ENCODE measurements around the gene ZDHHC24. TPM values are rescaled to one million over a fixed set of nuclear protein-coding genes. Genes with fewer than 3 reads are reported as not detected.

The ZDHHC24 gene
- total RNA-seq, 2 experiments from 2014 or later, result 11.9 to 35.1 TPM

DNA sequence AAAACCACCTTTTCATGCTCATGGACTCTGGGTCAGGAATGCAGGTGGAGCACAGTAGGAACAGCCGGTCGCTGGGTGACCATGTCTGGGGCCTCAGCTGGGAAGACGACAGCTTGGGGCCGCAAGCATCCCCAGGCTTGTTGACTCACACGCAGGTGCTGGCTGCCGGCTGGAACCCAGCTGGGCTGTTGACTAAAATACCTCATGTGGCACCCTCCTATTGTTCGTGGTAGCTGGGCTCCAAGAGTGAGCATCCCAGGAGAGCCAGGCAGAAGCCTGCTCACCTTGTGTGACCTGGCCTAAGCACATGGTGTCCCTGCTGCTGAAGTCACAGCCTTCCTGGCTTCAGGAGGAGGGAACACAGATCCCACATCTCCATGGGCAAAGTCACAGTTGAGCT is 56.2 kb downstream of the ZDHHC24 start:
- Histone ChIP-seq H3K9me2 (ENCODE audit: insufficient read depth, low read length) (no peaks in the 10 kb centered on the region), H2AFZ (ENCODE audit: low read length) (no peak overlapping the region), H3K4me1 (ENCODE audit: insufficient read depth, low read length, poor library complexity, severe bottlenecking) (no peaks in the 10 kb centered on the region), H3K4me3 (ENCODE audit: low read depth, low read length, poor library complexity, severe bottlenecking) (no peak overlapping the region), H3K4me2 (ENCODE audit: low read length) (no peak overlapping the region), H3K36me3 (ENCODE audit: insufficient read depth, low read length) (peaks cover 24% of the 10 kb centered on the region; the same call in 1 of the 2 replicates), H3K9me3 (ENCODE audit: low read length) (no peaks in the 10 kb centered on the region), H3K27ac (ENCODE audit: low read depth, low read length, poor library complexity, severe bottlenecking) (no peak overlapping the region), H3K79me2 (ENCODE audit: insufficient read depth, low read depth, low read length) (no peaks in the 10 kb centered on the region), H4K20me1 (ENCODE audit: insufficient read depth, low read length) (no peaks in the 10 kb centered on the region)
- POLR2A ChIA-PET, result no interaction called here
- CTCF ChIA-PET (ENCODE audit: unreplicated experiment), result no interaction called here
- DNase-seq (ENCODE audit: low spot score), result no peak
- intact Hi-C loops (cut with micrococcal nuclease; ENCODE audit: unreplicated experiment), result no loop called here
- TF ChIP-seq, protein P1, sequence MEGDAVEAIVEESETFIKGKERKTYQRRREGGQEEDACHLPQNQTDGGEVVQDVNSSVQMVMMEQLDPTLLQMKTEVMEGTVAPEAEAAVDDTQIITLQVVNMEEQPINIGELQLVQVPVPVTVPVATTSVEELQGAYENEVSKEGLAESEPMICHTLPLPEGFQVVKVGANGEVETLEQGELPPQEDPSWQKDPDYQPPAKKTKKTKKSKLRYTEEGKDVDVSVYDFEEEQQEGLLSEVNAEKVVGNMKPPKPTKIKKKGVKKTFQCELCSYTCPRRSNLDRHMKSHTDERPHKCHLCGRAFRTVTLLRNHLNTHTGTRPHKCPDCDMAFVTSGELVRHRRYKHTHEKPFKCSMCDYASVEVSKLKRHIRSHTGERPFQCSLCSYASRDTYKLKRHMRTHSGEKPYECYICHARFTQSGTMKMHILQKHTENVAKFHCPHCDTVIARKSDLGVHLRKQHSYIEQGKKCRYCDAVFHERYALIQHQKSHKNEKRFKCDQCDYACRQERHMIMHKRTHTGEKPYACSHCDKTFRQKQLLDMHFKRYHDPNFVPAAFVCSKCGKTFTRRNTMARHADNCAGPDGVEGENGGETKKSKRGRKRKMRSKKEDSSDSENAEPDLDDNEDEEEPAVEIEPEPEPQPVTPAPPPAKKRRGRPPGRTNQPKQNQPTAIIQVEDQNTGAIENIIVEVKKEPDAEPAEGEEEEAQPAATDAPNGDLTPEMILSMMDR (conservative IDR thresholded peaks at IDR 0.05; ENCODE audit: low read length), result no peak
- TF ChIP-seq EZH2phosphoT487 (IDR thresholded peaks at IDR 0.05; ENCODE audit: borderline replicate concordance, low read depth, low read length), result no peak
- no TSS peak for BruUV-seq (replicated peaks)

DNA sequence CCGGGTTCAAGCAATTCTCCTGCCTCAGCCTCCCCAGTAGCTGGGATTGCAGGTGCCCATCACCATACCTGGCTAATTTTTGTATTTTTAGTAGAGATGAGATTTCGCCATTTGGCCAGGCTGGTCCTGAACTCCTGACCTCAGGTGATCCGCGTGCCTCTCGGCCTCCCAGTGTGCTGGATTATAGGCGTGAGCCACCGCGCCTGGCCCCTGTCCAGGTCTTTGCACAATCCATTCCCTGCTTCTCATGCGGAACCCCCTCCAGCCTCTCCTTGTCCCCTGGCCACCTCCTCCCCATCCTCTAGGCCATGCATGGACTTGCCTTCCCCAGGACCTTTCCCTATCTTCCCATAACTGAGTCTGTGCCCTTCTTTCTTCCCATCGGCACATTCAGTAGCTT is 56.9 kb downstream of the ZDHHC24 start:
- POLR2A ChIA-PET, result no interaction called here
- CTCF ChIA-PET (ENCODE audit: unreplicated experiment), result no interaction called here

DNA sequence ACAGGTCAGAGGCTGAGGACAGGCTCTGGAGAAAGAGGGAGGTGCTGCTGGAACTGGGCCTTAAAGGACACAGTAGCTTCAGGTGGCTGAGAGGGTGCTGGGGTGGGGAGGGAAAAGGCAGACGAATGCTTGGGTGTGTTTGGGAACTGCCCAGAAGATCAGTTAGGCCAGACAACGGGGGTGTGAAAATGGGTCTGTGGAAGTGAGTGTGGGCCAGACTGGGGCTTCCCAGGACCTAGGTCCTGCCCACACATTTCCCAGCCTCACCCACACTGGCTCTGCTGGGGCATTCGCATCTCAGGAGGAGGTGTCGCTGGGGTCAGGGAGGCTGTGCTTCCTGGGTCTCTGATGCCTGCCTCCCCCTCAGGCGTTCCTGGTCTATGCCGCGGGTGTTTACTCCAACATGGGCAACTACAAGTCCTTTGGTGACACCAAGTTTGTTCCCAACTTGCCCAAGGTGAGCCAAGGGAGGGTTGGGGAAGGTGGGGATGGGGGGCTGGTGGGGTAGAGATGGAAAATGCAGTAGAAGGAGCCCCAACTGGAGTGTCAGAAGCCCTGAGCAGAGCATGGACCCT is 61.0 kb downstream of the ZDHHC24 start:
- intact Hi-C loops (cut with micrococcal nuclease; ENCODE audit: unreplicated experiment), result loop anchor here (5.0 kb wide), 1 partner anchor 357 kb away; the partner anchor contains the start of gene RCE1
- Histone ChIP-seq H3K4me2 (ENCODE audit: low read length) (no peak overlapping the region), H3K9me2 (ENCODE audit: insufficient read depth, low read length) (no peaks in the 10 kb centered on the region), H4K20me1 (ENCODE audit: insufficient read depth, low read length) (no peaks in the 10 kb centered on the region), H3K4me1 (ENCODE audit: insufficient read depth, low read length, poor library complexity, severe bottlenecking) (peaks cover 6% of the 10 kb centered on the region), H3K27ac (ENCODE audit: low read depth, low read length, poor library complexity, severe bottlenecking) (no peak overlapping the region), H3K9me3 (ENCODE audit: low read length) (no peaks in the 10 kb centered on the region), H3K36me3 (ENCODE audit: insufficient read depth, low read length) (peaks cover 25% of the 10 kb centered on the region), H3K79me2 (ENCODE audit: insufficient read depth, low read depth, low read length) (peaks cover 5% of the 10 kb centered on the region; the same call in 1 of the 2 replicates), H3K4me3 (ENCODE audit: low read depth, low read length, poor library complexity, severe bottlenecking) (no peak overlapping the region), H2AFZ (ENCODE audit: low read length) (no peak overlapping the region)
- no peak for TF ChIP-seq EZH2phosphoT487 (IDR thresholded peaks at IDR 0.05; ENCODE audit: borderline replicate concordance, low read depth, low read length)
- BruUV-seq (replicated peaks), result no TSS peak
- no peak for DNase-seq (ENCODE audit: low spot score)
- CTCF ChIA-PET (ENCODE audit: unreplicated experiment), result no interaction called here
- POLR2A ChIA-PET, result interaction anchor here (0.5 kb wide), 1 partner anchor 56 kb away, joined by 3 read pairs; no protein-coding TSS in a partner anchor

More for the DNA sequence above, 56.9 kb downstream of the ZDHHC24 start:
- H3K4me1 ChIP-seq (ENCODE audit: insufficient read depth, low read length, poor library complexity, severe bottlenecking), result no peaks in the 10 kb centered on the region
- no peak overlapping the region for H3K27ac ChIP-seq (ENCODE audit: low read depth, low read length, poor library complexity, severe bottlenecking)
- no TSS peak for BruUV-seq (replicated peaks)
- H3K4me2 ChIP-seq (ENCODE audit: low read length), result no peak overlapping the region
- H3K36me3 ChIP-seq (ENCODE audit: insufficient read depth, low read length), result peaks cover 24% of the 10 kb centered on the region; the same call in 1 of the 2 replicates
- DNase-seq (ENCODE audit: low spot score), result no peak
- no peaks in the 10 kb centered on the region for H4K20me1 ChIP-seq (ENCODE audit: insufficient read depth, low read length)
- H3K79me2 ChIP-seq (ENCODE audit: insufficient read depth, low read depth, low read length), result no peaks in the 10 kb centered on the region
- no peak overlapping the region for H2AFZ ChIP-seq (ENCODE audit: low read length)
- H3K9me3 ChIP-seq (ENCODE audit: low read length), result no peaks in the 10 kb centered on the region
- TF ChIP-seq, protein P1 (conservative IDR thresholded peaks at IDR 0.05; ENCODE audit: low read length), result no peak
- no peak for TF ChIP-seq EZH2phosphoT487 (IDR thresholded peaks at IDR 0.05; ENCODE audit: borderline replicate concordance, low read depth, low read length)
- intact Hi-C loops (cut with micrococcal nuclease; ENCODE audit: unreplicated experiment), result no loop called here
- H3K4me3 ChIP-seq (ENCODE audit: low read depth, low read length, poor library complexity, severe bottlenecking), result no peak overlapping the region
- no peaks in the 10 kb centered on the region for H3K9me2 ChIP-seq (ENCODE audit: insufficient read depth, low read length)

All from OCI-LY7 (cell line).